Thyroid gland (tissue), 4 donors: ENCODE results near the gene PLCB3. TPM values are rescaled to one million over a fixed set of nuclear protein-coding genes. Genes with fewer than 3 reads are reported as not detected.

Experiments used
- DNase-seq, 2 donors: peaks; one replicate each; pipeline ENCODE4 v3.0.0-alpha.2; 2019
- H3K27ac ChIP-seq, 3 donors: fragments of 200-600 bp; sonication (generic); 1 replicate in 2 of 3; 2 replicates in 1 of 3; pipeline ENCODE4 v1.5.1; 2016 to 2019; ENCODE audit warnings: mild to moderate bottlenecking in 1 of 3, moderate library complexity in 1 of 3
- H3K27me3 ChIP-seq: fragments of 200-600 bp; sonication (generic); one replicate; pipeline ENCODE4 v1.5.1; 2019
- H3K36me3 ChIP-seq, 2 donors: fragments of 200-600 bp; sonication (generic); one replicate each; pipeline ENCODE4 v1.5.1; 2016 to 2019
- H3K4me1 ChIP-seq, 2 donors: fragments of 200-600 bp; sonication (generic); one replicate each; pipeline ENCODE4 v1.5.1; 2017 to 2019
- H3K4me3 ChIP-seq, 3 donors: fragments of 200-600 bp; sonication (generic); replicated peaks in 1 of 3; 1 replicate in 2 of 3; 2 replicates in 1 of 3; pipeline ENCODE4 v1.5.1; 2016; ENCODE audit warnings: mild to moderate bottlenecking in 1 of 3
- H3K9me3 ChIP-seq: fragments of 200-600 bp; sonication (generic); one replicate; pipeline ENCODE4 v1.5.1; 2017
- CTCF ChIP-seq, 6 experiments: fragments of 200-600 bp in 3 of 6; fragments of 450-650 bp in 3 of 6; sonication (generic) in 3 of 6; IDR thresholded peaks; one replicate each; pipeline ENCODE4 v1.5.1; 2016 to 2019; ENCODE audit warnings: antibody characterized with exemption in 6 of 6, mild to moderate bottlenecking in 2 of 6, inconsistent platforms in 1 of 6, moderate library complexity in 1 of 6
- POLR2A ChIP-seq, 2 donors: fragments of 450-650 bp; IDR thresholded peaks; one replicate each; pipeline ENCODE4 v1.6.1; 2017; ENCODE audit warnings: antibody characterized with exemption in 2 of 2, mild to moderate bottlenecking in 2 of 2, moderate library complexity in 1 of 2
- WGBS, 2 donors: methylation state at CpG; one replicate each; pipeline ENCODE4 v1.1.5; 2017; 5-methylcytosine and 5-hydroxymethylcytosine counted together
- intact Hi-C: fragments of 100-400 bp; cut with DNase I; formaldehyde crosslinking; loops from one replicate; pipeline ENCODE4 v1.15.1; 2023
- total RNA-seq, 4 donors: library from RNA; depleted of rRNA; stranded (reverse); fragments of >200 nt; gene quantifications; one replicate each; pipeline ENCODE4 v1.2.3, GENCODE V29; 2016

Gene PLCB3
- total RNA-seq, 4 donors from 2014 or later: 18.8 to 39.2 (median 23.5) TPM

DNA sequence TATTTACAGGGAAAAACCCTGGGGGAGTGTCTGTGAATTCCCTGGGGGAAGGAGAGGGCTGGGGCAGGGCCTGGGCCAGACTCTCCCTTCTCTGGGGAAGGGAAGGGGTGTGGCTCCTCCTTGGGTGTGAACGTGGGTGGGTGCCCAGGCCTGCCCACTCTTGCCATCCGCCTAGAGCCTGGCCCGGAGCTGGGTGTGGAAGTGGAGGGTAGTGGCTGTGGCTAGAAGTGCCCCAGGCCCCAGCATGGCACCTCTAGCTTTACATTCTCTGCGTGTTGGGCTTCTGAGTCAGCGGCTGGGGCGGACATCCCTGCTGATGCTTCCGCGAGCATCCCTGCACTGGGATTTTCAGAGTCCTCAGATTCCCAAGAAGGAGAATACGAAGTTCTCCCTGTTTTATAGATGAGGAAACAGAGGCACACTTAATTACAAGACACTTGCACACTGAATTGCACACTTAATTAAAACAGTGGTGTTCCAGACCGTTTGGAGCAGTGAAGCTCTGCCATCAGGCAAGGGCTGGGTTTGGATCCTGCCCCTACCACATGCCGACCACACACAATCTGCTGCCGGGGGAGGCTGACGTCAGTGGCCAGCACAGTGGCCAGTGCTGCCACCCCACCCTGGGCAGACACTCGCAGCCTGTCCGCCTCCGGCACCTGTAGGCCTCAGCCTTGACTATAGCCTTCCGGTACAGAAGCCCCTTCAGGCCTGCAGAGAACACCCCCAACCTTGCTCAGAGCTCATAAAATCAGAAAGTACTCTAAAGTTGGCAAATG, 25.5 kb downstream of the PLCB3 start:
- Histone ChIP-seq H3K27ac (no peak overlapping the region), H3K4me3 (no peak overlapping the region), H3K36me3 (peaks cover 7 to 11% of the 10 kb centered on the region in 2 donors), H3K9me3 (no peaks in the 10 kb centered on the region), H3K27me3 (no peaks in the 10 kb centered on the region), H3K4me1 (peaks cover 2 to 3% of the 10 kb centered on the region in 2 donors)
- intact Hi-C loops: no loop called here
- WGBS, 2 donors: 90 to 94% methylated on average over 14 of the region's 17 CpGs
- no peak for DNase-seq
- TF ChIP-seq POLR2A (IDR thresholded peaks at IDR 0.05): no peak
- TF ChIP-seq CTCF (IDR thresholded peaks at IDR 0.05): no peak

DNA sequence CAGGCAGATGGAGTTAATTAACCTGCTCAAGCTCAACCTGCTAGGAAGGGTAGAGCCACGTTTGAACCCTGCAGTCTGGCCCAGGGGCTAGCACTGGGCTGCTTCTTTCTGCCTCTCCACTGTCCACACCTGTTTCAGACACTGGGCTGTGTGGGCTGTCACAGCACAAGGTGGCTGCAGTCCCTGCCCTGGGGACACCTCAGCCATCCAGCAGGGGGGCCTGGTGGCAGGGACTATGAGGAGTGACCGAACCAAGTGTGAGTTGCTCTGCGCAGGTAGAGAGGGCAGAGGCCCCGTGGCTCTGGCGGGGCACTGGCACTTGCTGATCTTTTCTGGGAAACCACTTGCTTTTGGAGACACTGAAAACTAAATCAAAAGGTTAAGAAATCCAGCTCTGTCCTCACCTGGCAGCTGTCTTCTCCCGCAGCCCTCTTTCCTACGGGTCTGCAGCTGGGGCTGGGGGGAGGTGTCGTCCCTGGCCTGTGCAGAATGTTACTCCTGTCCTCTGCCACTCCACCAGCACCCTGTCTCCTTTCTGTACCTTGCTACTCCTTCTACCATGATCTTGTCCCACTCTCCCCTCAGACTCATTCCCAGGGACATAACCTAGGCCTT, 27.4 kb downstream of the PLCB3 start:
- intact Hi-C loops: no loop called here
- H3K4me3 ChIP-seq: no peak overlapping the region
- peaks cover 7 to 11% of the 10 kb centered on the region in 2 donors for H3K36me3 ChIP-seq
- WGBS, 2 donors: 85 to 86% methylated on average over 8 of the region's 8 CpGs
- no peaks in the 10 kb centered on the region for H3K27me3 ChIP-seq
- no peak for TF ChIP-seq CTCF (IDR thresholded peaks at IDR 0.05)
- TF ChIP-seq POLR2A (IDR thresholded peaks at IDR 0.05): no peak
- H3K27ac ChIP-seq: no peak overlapping the region
- H3K9me3 ChIP-seq: no peaks in the 10 kb centered on the region
- no peak for DNase-seq
- H3K4me1 ChIP-seq: peaks cover 3 to 9% of the 10 kb centered on the region in 2 donors

GRCh38 chr11:64281957-64282770, 30.8 kb downstream of the PLCB3 start:
- H3K27ac ChIP-seq: no peak overlapping the region
- DNase-seq: no peak
- H3K4me1 ChIP-seq: peaks cover 9 to 23% of the 10 kb centered on the region in 2 donors
- 97% methylated on average over 22 of the region's 22 CpGs for WGBS, 2 donors
- H3K4me3 ChIP-seq: no peak overlapping the region
- H3K27me3 ChIP-seq: no peaks in the 10 kb centered on the region
- intact Hi-C loops: no loop called here
- TF ChIP-seq POLR2A (IDR thresholded peaks at IDR 0.05): no peak
- TF ChIP-seq CTCF (IDR thresholded peaks at IDR 0.05): no peak
- peaks cover 3 to 7% of the 10 kb centered on the region in 2 donors for H3K36me3 ChIP-seq
- no peaks in the 10 kb centered on the region for H3K9me3 ChIP-seq

GRCh38 chr11:64283092-64283491, 31.8 kb downstream of the PLCB3 start:
- H3K36me3 ChIP-seq: peaks cover 0 to 7% of the 10 kb centered on the region in 2 donors
- no peak for DNase-seq
- no peaks in the 10 kb centered on the region for H3K27me3 ChIP-seq
- 94% methylated on average over 3 of the region's 3 CpGs for WGBS, 2 donors
- intact Hi-C loops: no loop called here
- TF ChIP-seq POLR2A (IDR thresholded peaks at IDR 0.05) (no peak), CTCF (IDR thresholded peaks at IDR 0.05) (no peak)
- H3K4me3 ChIP-seq: no peak overlapping the region
- peaks cover 9 to 23% of the 10 kb centered on the region in 2 donors for H3K4me1 ChIP-seq
- H3K27ac ChIP-seq: no peak overlapping the region
- no peaks in the 10 kb centered on the region for H3K9me3 ChIP-seq
